K562 (cell line): Measurements from ENCODE around the gene GPER1. TPM values are rescaled to one million over a fixed set of nuclear protein-coding genes. Genes with fewer than 3 reads are reported as not detected.

Experiments used
- ATAC-seq: fragments of 200-7000 bp; cut with Tn5 transposase; 3 replicates; pipeline ENCODE4 v1.9.1; 2020; ENCODE audit warnings: moderate library complexity
- BruUV-seq: library from RNA; stranded (reverse); fragments of 400-500 nt; replicated peaks from 2 replicates; lab custom pipeline; 2021; lab: Mats Ljungman, UMichigan
- CTCF ChIA-PET: fragments of 300-600 bp; formaldehyde crosslinking; extraction: SDS; loops from one replicate; lab custom pipeline; 2021; ENCODE audit warnings: low intra/inter-chr PET ratio; lab: Yijun Ruan, JAX
- POLR2A ChIA-PET: fragments of 300-600, 350-650 bp; sonication (Branson Sonifier 250); formaldehyde crosslinking; extraction: SDS; loops from one replicate; lab custom pipeline; 2021; ENCODE audit warnings: antibody characterized with exemption, inconsistent platforms; lab: Yijun Ruan, JAX
- DNase-seq, 4 experiments: peaks; one replicate each; pipeline versions ENCODE4 v3.0.0 to v3.0.0-alpha.2; 2011 to 2018; ENCODE audit warnings: low spot score in 3 of 4, mixed read lengths in 3 of 4; ENCODE audit errors: extremely low read depth in 1 of 4
- FAIRE-seq: peaks from 2 replicates; lab custom pipeline; 2011; peaks lifted over from hg19 to GRCh38; lab: Jason Lieb, UNC
- H2AFZ ChIP-seq: 2 replicates; pipeline ENCODE4 v1.6.0; 2011; ENCODE audit warnings: low read depth, low read length, control low read depth, inconsistent platforms
- H3K27ac ChIP-seq: fragments of 200-600 bp; 3 replicates; pipeline ENCODE4 v1.8.0; 2011; ENCODE audit warnings: low read depth, mild to moderate bottlenecking, control low read depth, inconsistent platforms, low read length, moderate library complexity, mixed read lengths; ENCODE audit errors: extremely low read depth
- H3K27me3 ChIP-seq, 2 experiments: fragments of 300-600 bp in 1 of 2; 2 replicates in 1 of 2; 3 replicates in 1 of 2; pipeline versions ENCODE4 v1.6.0 to v1.8.0; 2011; ENCODE audit warnings: inconsistent platforms in 2 of 2, low read length in 2 of 2, mild to moderate bottlenecking in 1 of 2, mixed read lengths in 1 of 2, moderate library complexity in 1 of 2; ENCODE audit not compliant: control insufficient read depth in 2 of 2, insufficient read depth in 2 of 2
- H3K36me3 ChIP-seq: fragments of 300-600 bp; 3 replicates; pipeline ENCODE4 v1.8.0; 2011; ENCODE audit warnings: mild to moderate bottlenecking, low read length, inconsistent platforms; ENCODE audit not compliant: control insufficient read depth, insufficient read depth
- H3K4me1 ChIP-seq, 2 experiments: fragments of 200-600 bp in 1 of 2; replicated peaks in 1 of 2; 2 replicates in 1 of 2; 3 replicates in 1 of 2; pipeline versions ENCODE4 v1.5.1 to v1.8.0; 2011; ENCODE audit warnings: inconsistent platforms in 2 of 2, low read length in 2 of 2, mild to moderate bottlenecking in 1 of 2, mixed read lengths in 1 of 2, moderate library complexity in 1 of 2; ENCODE audit not compliant: control insufficient read depth in 2 of 2, insufficient read depth in 2 of 2
- H3K4me2 ChIP-seq: 2 replicates; pipeline ENCODE4 v1.6.1; 2011; ENCODE audit warnings: low read length, control low read depth, inconsistent platforms, mixed read lengths; ENCODE audit not compliant: insufficient read depth
- H3K4me3 ChIP-seq: fragments of 200-600 bp; sonication (generic), shearing (Covaris generic); 2 replicates; pipeline ENCODE4 v1.5.1; 2016; ENCODE audit warnings: control low read depth, inconsistent platforms
- H3K79me2 ChIP-seq: fragments of 200-600 bp; 3 replicates; pipeline ENCODE4 v1.8.0; 2011; ENCODE audit warnings: low read length, inconsistent platforms; ENCODE audit not compliant: control insufficient read depth, insufficient read depth
- H3K9ac ChIP-seq, 2 experiments: 2 replicates each; pipeline versions ENCODE4 v1.6.0 to v1.6.1; 2011; ENCODE audit warnings: low read depth in 2 of 2, low read length in 2 of 2, control low read depth in 1 of 2, inconsistent platforms in 1 of 2, mild to moderate bottlenecking in 1 of 2, mixed read lengths in 1 of 2; ENCODE audit not compliant: insufficient read depth in 1 of 2
- H3K9me1 ChIP-seq: one replicate; pipeline ENCODE4 v1.6.0; 2011; ENCODE audit warnings: inconsistent platforms, mild to moderate bottlenecking, low read length, moderate library complexity; ENCODE audit not compliant: control insufficient read depth, insufficient read depth
- H3K9me3 ChIP-seq: replicated peaks from 2 replicates; pipeline ENCODE4 v1.5.1; 2011; ENCODE audit warnings: low read depth, low read length, inconsistent platforms; ENCODE audit not compliant: control insufficient read depth, insufficient read depth
- H4K20me1 ChIP-seq: replicated peaks from 2 replicates; pipeline ENCODE4 v1.6.1; 2011; ENCODE audit warnings: low read length, inconsistent platforms, mixed read lengths; ENCODE audit not compliant: control insufficient read depth, insufficient read depth
- DMBX1 ChIP-seq: fragments of 250-450 bp; sonication (Bioruptor Pico); IDR thresholded peaks from 2 replicates; pipeline ENCODE4 v1.8.0; 2022; ENCODE audit warnings: inconsistent platforms, mild to moderate bottlenecking, moderate library complexity, borderline replicate concordance
- HIVEP1 ChIP-seq: fragments of 250-450 bp; sonication (Bioruptor Pico); IDR thresholded peaks from 2 replicates; pipeline ENCODE4 v1.4.0; 2020; ENCODE audit warnings: mild to moderate bottlenecking
- RBM39 ChIP-seq: fragments of 200-400 bp; formaldehyde crosslinking; optimal IDR thresholded peaks from 2 replicates; pipeline ENCODE3; 2018; ENCODE audit warnings: low read depth, low read length
- TBL1XR1 ChIP-seq, 2 experiments: IDR thresholded peaks; 2 replicates each; pipeline ENCODE4 v1.6.1; 2012; ENCODE audit warnings: improper control_type of control experiment in 2 of 2, low read length in 2 of 2, mild to moderate bottlenecking in 1 of 2
- ZNF316 ChIP-seq: fragments of 450-650 bp; IDR thresholded peaks from 2 replicates; pipeline ENCODE4 v1.6.1; 2016
- ZNF586 ChIP-seq: fragments of 450-650 bp; formaldehyde crosslinking; conservative IDR thresholded peaks from 2 replicates; pipeline ENCODE4 v1.4.0; 2020; ENCODE audit warnings: mild to moderate bottlenecking, moderate library complexity
- WGBS: fragments of 100-300 bp; shearing (Covaris generic); methylation state at CpG from one replicate; pipeline ENCODE4 v1.1.6; 2016; ENCODE audit warnings: low coverage, mixed read lengths; ENCODE audit not compliant: insufficient coverage; ENCODE audit errors: missing lambda C conversion rate; 5-methylcytosine and 5-hydroxymethylcytosine counted together
- in situ Hi-C: fragments of 300-500 bp; cut with MboI; formaldehyde crosslinking; loops from 4 replicates; pipeline ENCODE4 v1.15.0; 2018; ENCODE audit warnings: inconsistent platforms, mixed read lengths
- intact Hi-C: fragments of 100-400 bp; cut with micrococcal nuclease; formaldehyde crosslinking; loops from 2 replicates; pipeline ENCODE4 v1.14.2; 2022
- polyA plus RNA-seq, 8 experiments: library from polyadenylated mRNA; depleted of rRNA in 4 of 8; stranded (reverse) in 5 of 8; unstranded in 3 of 8; fragments of >200 nt; fragmentation: Nextera tagmentation in 2 of 8; fragmentation: Illumina TruSeq in 1 of 8; extraction: Ambion mirVana in 2 of 8; extraction: Trizol in 1 of 8; gene quantifications; 2 replicates each; pipeline versions ENCODE4 v1.2.1 to v1.2.3, GENCODE V29; 2011 to 2014; ENCODE audit warnings: inconsistent platforms in 1 of 8, missing spikeins in 1 of 8
- total RNA-seq, 7 experiments: library from RNA; depleted of rRNA in 6 of 7; stranded (reverse); fragments of >200 nt in 6 of 7; fragmentation: Illumina TruSeq in 2 of 7; extraction: Trizol in 2 of 7; gene quantifications; 2 replicates each; pipeline versions ENCODE4 v1.2.1 to v1.2.3, GENCODE V29; 2011 to 2021; ENCODE audit warnings: low replicate concordance in 1 of 7
- TF ChIP-seq, protein P1 (sequence below): sonication (generic); formaldehyde crosslinking; IDR thresholded peaks from 2 replicates; pipeline ENCODE4 v1.8.0; 2022; ENCODE audit warnings: missing genetic modification reagents, mild to moderate bottlenecking, borderline replicate concordance
- TF ChIP-seq, protein P2 (sequence below): fragments of 250-450 bp; sonication (Bioruptor Pico); IDR thresholded peaks from 2 replicates; pipeline ENCODE4 v1.5.0; 2020; ENCODE audit warnings: mild to moderate bottlenecking
- TF ChIP-seq, protein P3 (sequence below): fragments of 250-450 bp; sonication (Bioruptor Pico); IDR thresholded peaks from 2 replicates; pipeline ENCODE4 v1.4.0; 2020
- TF ChIP-seq, protein P4 (sequence below): fragments of 200-800 bp; sonication (Bioruptor generic); IDR thresholded peaks from 2 replicates; pipeline ENCODE4 v1.6.1; 2017; ENCODE audit warnings: missing genetic modification characterization, missing compliant biosample characterization

GPER1 gene
- total and polyA plus RNA-seq, 9 of the 15 experiments (the other 6 are each of a cell fraction or from before 2014, with no cell fraction given) = 0.04 to 0.09 (median 0.08) TPM; not detected in 6

DNA sequence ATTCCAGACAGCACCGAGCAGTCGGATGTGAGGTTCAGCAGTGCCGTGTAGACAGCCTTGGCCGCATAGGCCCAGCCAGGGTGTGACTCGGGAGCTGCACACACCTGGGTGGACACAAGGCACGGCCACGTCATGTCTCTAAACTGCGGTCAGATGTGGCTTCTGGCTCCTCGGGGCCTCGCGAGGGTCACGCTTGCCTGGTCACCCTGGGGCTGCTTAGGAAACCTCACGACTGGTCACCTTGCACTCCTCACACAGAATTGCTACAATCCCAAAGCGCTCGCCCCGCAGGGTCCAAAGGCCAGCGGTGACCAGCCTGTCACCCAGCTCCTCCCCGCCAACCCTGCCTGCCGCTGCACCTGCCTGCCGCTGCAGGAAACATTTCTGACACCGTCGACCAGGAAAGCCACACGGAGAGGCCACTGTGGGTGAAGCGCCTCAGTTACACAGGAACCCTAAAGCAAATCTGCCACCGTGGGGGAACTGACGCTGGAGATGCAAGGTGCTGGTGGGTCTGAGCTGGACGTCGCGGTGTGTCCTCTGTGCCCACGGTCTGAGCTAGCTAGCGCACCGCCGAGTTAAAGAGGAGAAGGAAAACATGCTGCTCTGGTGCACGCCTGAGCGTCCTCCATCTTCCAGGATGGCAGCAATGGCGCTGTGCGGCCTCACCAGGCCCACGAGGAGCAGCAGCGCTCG, 5.0 kb downstream of the GPER1 start:
- DNase-seq (no peak), ATAC-seq (no peak), FAIRE-seq (no peak)
- Histone ChIP-seq H2AFZ (no peak overlapping the region), H3K36me3 (peaks cover 4% of the 10 kb centered on the region; the same call in 2 of the 3 replicates), H3K9me3 (no peaks in the 10 kb centered on the region), H3K9ac (peak overlapping the region in 1 of 2 experiments; percentile 36; a peak in 2 of 4 replicates), H3K9me1 (no peaks in the 10 kb centered on the region), H3K79me2 (no peaks in the 10 kb centered on the region; the same call in 2 of the 3 replicates), H3K27ac (no peak overlapping the region), H3K27me3 (no peaks in the 10 kb centered on the region), H3K4me2 (no peak overlapping the region), H3K4me1 (peaks cover 5 to 53% of the 10 kb centered on the region in 2 experiments; a peak in 4 of 5 replicates), H3K4me3 (no peak overlapping the region), H4K20me1 (peaks cover 12% of the 10 kb centered on the region; the same call in 1 of the 2 replicates)
- BruUV-seq = no TSS peak
- CTCF ChIA-PET = no interaction called here
- in situ Hi-C loops = no loop called here
- POLR2A ChIA-PET = no interaction called here
- intact Hi-C loops = no loop called here
- WGBS = 87% methylated on average over 30 of the region's 40 CpGs
- TF ChIP-seq RBM39 (no peak), HIVEP1 (CRISPR knock-in tag) (no peak), ZNF586 (CRISPR knock-in tag) (no peak), DMBX1 (CRISPR knock-in tag) (no peak), ZNF316 (no peak), TBL1XR1 (IDR thresholded peaks at IDR 0.05; ENCODE audit: low read length in 2 of 2) (no peak)
- TF ChIP-seq, protein P1, sequence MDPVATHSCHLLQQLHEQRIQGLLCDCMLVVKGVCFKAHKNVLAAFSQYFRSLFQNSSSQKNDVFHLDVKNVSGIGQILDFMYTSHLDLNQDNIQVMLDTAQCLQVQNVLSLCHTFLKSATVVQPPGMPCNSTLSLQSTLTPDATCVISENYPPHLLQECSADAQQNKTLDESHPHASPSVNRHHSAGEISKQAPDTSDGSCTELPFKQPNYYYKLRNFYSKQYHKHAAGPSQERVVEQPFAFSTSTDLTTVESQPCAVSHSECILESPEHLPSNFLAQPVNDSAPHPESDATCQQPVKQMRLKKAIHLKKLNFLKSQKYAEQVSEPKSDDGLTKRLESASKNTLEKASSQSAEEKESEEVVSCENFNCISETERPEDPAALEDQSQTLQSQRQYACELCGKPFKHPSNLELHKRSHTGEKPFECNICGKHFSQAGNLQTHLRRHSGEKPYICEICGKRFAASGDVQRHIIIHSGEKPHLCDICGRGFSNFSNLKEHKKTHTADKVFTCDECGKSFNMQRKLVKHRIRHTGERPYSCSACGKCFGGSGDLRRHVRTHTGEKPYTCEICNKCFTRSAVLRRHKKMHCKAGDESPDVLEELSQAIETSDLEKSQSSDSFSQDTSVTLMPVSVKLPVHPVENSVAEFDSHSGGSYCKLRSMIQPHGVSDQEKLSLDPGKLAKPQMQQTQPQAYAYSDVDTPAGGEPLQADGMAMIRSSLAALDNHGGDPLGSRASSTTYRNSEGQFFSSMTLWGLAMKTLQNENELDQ (CRISPR knock-in tag) = no peak
- TF ChIP-seq, protein P2, sequence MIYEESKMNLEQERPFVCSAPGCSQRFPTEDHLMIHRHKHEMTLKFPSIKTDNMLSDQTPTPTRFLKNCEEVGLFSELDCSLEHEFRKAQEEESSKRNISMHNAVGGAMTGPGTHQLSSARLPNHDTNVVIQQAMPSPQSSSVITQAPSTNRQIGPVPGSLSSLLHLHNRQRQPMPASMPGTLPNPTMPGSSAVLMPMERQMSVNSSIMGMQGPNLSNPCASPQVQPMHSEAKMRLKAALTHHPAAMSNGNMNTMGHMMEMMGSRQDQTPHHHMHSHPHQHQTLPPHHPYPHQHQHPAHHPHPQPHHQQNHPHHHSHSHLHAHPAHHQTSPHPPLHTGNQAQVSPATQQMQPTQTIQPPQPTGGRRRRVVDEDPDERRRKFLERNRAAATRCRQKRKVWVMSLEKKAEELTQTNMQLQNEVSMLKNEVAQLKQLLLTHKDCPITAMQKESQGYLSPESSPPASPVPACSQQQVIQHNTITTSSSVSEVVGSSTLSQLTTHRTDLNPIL = no peak
- TF ChIP-seq, protein P3, sequence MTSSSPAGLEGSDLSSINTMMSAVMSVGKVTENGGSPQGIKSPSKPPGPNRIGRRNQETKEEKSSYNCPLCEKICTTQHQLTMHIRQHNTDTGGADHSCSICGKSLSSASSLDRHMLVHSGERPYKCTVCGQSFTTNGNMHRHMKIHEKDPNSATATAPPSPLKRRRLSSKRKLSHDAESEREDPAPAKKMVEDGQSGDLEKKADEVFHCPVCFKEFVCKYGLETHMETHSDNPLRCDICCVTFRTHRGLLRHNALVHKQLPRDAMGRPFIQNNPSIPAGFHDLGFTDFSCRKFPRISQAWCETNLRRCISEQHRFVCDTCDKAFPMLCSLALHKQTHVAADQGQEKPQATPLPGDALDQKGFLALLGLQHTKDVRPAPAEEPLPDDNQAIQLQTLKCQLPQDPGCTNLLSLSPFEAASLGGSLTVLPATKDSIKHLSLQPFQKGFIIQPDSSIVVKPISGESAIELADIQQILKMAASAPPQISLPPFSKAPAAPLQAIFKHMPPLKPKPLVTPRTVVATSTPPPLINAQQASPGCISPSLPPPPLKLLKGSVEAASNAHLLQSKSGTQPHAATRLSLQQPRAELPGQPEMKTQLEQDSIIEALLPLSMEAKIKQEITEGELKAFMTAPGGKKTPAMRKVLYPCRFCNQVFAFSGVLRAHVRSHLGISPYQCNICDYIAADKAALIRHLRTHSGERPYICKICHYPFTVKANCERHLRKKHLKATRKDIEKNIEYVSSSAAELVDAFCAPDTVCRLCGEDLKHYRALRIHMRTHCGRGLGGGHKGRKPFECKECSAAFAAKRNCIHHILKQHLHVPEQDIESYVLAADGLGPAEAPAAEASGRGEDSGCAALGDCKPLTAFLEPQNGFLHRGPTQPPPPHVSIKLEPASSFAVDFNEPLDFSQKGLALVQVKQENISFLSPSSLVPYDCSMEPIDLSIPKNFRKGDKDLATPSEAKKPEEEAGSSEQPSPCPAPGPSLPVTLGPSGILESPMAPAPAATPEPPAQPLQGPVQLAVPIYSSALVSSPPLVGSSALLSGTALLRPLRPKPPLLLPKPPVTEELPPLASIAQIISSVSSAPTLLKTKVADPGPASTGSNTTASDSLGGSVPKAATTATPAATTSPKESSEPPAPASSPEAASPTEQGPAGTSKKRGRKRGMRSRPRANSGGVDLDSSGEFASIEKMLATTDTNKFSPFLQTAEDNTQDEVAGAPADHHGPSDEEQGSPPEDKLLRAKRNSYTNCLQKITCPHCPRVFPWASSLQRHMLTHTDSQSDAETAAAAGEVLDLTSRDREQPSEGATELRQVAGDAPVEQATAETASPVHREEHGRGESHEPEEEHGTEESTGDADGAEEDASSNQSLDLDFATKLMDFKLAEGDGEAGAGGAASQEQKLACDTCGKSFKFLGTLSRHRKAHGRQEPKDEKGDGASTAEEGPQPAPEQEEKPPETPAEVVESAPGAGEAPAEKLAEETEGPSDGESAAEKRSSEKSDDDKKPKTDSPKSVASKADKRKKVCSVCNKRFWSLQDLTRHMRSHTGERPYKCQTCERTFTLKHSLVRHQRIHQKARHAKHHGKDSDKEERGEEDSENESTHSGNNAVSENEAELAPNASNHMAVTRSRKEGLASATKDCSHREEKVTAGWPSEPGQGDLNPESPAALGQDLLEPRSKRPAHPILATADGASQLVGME (CRISPR knock-in tag) = no peak
- TF ChIP-seq, protein P4, sequence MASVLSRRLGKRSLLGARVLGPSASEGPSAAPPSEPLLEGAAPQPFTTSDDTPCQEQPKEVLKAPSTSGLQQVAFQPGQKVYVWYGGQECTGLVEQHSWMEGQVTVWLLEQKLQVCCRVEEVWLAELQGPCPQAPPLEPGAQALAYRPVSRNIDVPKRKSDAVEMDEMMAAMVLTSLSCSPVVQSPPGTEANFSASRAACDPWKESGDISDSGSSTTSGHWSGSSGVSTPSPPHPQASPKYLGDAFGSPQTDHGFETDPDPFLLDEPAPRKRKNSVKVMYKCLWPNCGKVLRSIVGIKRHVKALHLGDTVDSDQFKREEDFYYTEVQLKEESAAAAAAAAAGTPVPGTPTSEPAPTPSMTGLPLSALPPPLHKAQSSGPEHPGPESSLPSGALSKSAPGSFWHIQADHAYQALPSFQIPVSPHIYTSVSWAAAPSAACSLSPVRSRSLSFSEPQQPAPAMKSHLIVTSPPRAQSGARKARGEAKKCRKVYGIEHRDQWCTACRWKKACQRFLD (CRISPR knock-in tag) = no peak
